ENCODE results near the gene ZNF512. TPM values are rescaled to one million over a fixed set of nuclear protein-coding genes. Genes with fewer than 3 reads are reported as not detected.

ZNF512 gene
- total RNA-seq, 1 donor from 2014 or later = 52.5 TPM

GRCh38 chr2:27559228-27559627 lies 23.6 kb upstream of the ZNF512 start:
- no peak overlapping the region for H3K4me3 Mint-ChIP-seq (ENCODE audit: unreplicated experiment)
- no peak for DNase-seq (ENCODE audit: extremely low spot score, unreplicated experiment)
- peaks cover 25% of the 10 kb centered on the region for H3K27me3 Mint-ChIP-seq (ENCODE audit: unreplicated experiment)
- TF ChIP-seq CTCF (IDR thresholded peaks at IDR 0.05) = no peak
- no peaks in the 10 kb centered on the region for H3K4me1 Mint-ChIP-seq (ENCODE audit: unreplicated experiment)
- H3K27ac Mint-ChIP-seq (ENCODE audit: unreplicated experiment) = no peak overlapping the region
- H3K9me3 Mint-ChIP-seq (ENCODE audit: unreplicated experiment) = peaks cover 3% of the 10 kb centered on the region
- peaks cover 2% of the 10 kb centered on the region for H3K36me3 Mint-ChIP-seq (ENCODE audit: unreplicated experiment)

DNA sequence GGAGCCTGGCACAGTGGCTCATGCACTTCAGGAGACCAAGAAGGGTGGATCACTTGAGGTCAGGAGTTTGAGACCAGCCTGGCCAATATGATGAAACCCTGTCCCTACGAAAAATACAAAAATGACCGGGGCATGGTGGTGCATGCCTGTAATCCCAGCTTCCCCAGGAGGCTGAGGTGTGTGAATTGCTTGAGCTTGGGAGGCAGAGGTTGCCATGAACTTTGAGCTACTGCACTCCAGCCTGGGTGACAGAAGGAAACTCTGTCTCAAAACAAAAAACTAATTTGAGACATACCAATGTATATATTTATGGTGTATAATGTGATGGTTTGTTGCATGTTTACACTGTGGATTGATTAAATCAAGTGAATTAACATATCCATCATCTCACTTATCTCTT lies 21.8 kb upstream of the ZNF512 start:
- Mint-ChIP-seq H3K27me3 (ENCODE audit: unreplicated experiment) (peaks cover 10% of the 10 kb centered on the region), H3K27ac (ENCODE audit: unreplicated experiment) (no peak overlapping the region), H3K36me3 (ENCODE audit: unreplicated experiment) (peaks cover 2% of the 10 kb centered on the region), H3K9me3 (ENCODE audit: unreplicated experiment) (no peaks in the 10 kb centered on the region), H3K4me3 (ENCODE audit: unreplicated experiment) (no peak overlapping the region), H3K4me1 (ENCODE audit: unreplicated experiment) (peaks cover under 1% of the 10 kb centered on the region)
- TF ChIP-seq CTCF (IDR thresholded peaks at IDR 0.05) = no peak
- DNase-seq (ENCODE audit: extremely low spot score, unreplicated experiment) = no peak

DNA sequence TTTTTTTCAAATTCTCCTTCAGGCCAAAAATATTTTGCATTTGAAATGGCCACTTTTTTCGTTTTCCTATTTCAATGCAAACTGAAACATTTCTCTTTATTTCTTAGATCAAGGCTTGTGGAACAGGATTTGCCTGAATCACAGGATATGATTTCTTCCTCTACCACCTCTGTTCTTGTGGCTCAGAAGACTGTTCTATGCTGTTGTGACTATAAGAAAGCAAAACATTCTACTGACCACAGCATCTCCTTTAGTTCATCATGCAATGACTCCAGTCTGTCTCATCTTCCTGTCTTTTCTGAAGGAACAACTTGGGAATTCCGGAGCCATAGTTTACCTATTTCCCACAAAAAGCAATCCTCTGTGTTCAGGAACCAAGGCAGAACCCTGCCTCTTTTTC lies 16.2 kb upstream of the ZNF512 start:
- H3K9me3 Mint-ChIP-seq (ENCODE audit: unreplicated experiment) = peaks cover 9% of the 10 kb centered on the region
- no peaks in the 10 kb centered on the region for H3K36me3 Mint-ChIP-seq (ENCODE audit: unreplicated experiment)
- H3K4me3 Mint-ChIP-seq (ENCODE audit: unreplicated experiment) = no peak overlapping the region
- H3K4me1 Mint-ChIP-seq (ENCODE audit: unreplicated experiment) = peaks cover 10% of the 10 kb centered on the region
- no peak for TF ChIP-seq CTCF (IDR thresholded peaks at IDR 0.05)
- DNase-seq (ENCODE audit: extremely low spot score, unreplicated experiment) = no peak
- peaks cover 2% of the 10 kb centered on the region for H3K27me3 Mint-ChIP-seq (ENCODE audit: unreplicated experiment)
- H3K27ac Mint-ChIP-seq (ENCODE audit: unreplicated experiment) = no peak overlapping the region

GRCh38 chr2:27569398-27569797 lies 13.4 kb upstream of the ZNF512 start:
- Mint-ChIP-seq H3K9me3 (ENCODE audit: unreplicated experiment) (peaks cover 20% of the 10 kb centered on the region), H3K27me3 (ENCODE audit: unreplicated experiment) (no peaks in the 10 kb centered on the region), H3K4me1 (ENCODE audit: unreplicated experiment) (peaks cover 10% of the 10 kb centered on the region), H3K27ac (ENCODE audit: unreplicated experiment) (no peak overlapping the region), H3K4me3 (ENCODE audit: unreplicated experiment) (no peak overlapping the region), H3K36me3 (ENCODE audit: unreplicated experiment) (peaks cover 3% of the 10 kb centered on the region)
- no peak for DNase-seq (ENCODE audit: extremely low spot score, unreplicated experiment)
- no peak for TF ChIP-seq CTCF (IDR thresholded peaks at IDR 0.05)

DNA sequence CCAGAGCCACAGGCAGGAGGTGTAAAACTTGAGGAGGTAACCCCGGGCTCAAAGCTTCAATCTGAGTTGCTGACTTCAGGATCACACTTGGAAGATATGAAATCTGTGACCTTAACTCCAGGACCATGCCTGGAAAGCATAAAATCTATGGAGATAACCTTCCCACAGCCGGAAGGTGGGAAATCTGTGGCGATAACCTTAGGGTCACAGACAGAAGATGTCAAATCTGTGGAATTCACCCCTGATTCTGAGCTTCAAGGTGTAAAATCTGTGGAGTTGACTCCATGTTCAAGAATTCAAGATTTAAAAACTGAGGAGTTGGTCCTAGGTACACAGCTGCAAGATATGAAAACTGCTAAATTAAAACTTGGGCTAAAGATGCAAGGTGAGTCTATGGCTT lies 11.6 kb upstream of the ZNF512 start:
- Mint-ChIP-seq H3K4me3 (ENCODE audit: unreplicated experiment) (no peak overlapping the region), H3K27me3 (ENCODE audit: unreplicated experiment) (no peaks in the 10 kb centered on the region), H3K4me1 (ENCODE audit: unreplicated experiment) (peaks cover 8% of the 10 kb centered on the region), H3K36me3 (ENCODE audit: unreplicated experiment) (peaks cover 4% of the 10 kb centered on the region), H3K27ac (ENCODE audit: unreplicated experiment) (no peak overlapping the region), H3K9me3 (ENCODE audit: unreplicated experiment) (peaks cover 27% of the 10 kb centered on the region)
- no peak for TF ChIP-seq CTCF (IDR thresholded peaks at IDR 0.05)
- DNase-seq (ENCODE audit: extremely low spot score, unreplicated experiment) = peak; percentile 27

Data from osteocyte (in vitro differentiated cells).